Stomach (tissue), 9 donors: ENCODE results near the gene PLPP1. TPM values are rescaled to one million over a fixed set of nuclear protein-coding genes. Genes with fewer than 3 reads are reported as not detected.

ENCODE experiments used
- DNase-seq, 2 donors: peaks; one replicate each; pipeline versions ENCODE4 v3.0.0 to v3.0.0-alpha.2; 2013 to 2019
- H3K27ac ChIP-seq, 5 donors: fragments of 200-600 bp in 4 of 5; sonication (generic) in 4 of 5; one replicate each; pipeline ENCODE4 v1.5.1; 2013 to 2019; ENCODE audit warnings: mild to moderate bottlenecking in 1 of 5, moderate library complexity in 1 of 5
- H3K27me3 ChIP-seq, 3 donors: fragments of 200-600 bp; sonication (generic); one replicate each; pipeline ENCODE4 v1.5.1; 2017 to 2019; ENCODE audit warnings: mixed run types in 1 of 3
- H3K36me3 ChIP-seq, 4 donors: fragments of 200-600 bp; sonication (generic); 1 replicate in 3 of 4; 2 replicates in 1 of 4; pipeline ENCODE4 v1.5.1; 2016 to 2019
- H3K4me1 ChIP-seq, 4 donors: fragments of 200-600 bp; sonication (generic); one replicate each; pipeline ENCODE4 v1.5.1; 2016 to 2019
- H3K4me3 ChIP-seq, 4 donors: fragments of 200-600 bp; sonication (generic) in 3 of 4; one replicate each; pipeline ENCODE4 v1.5.1; 2016 to 2019; ENCODE audit warnings: mild to moderate bottlenecking in 1 of 4
- H3K9me3 ChIP-seq, 4 donors: fragments of 200-600 bp; sonication (generic); one replicate each; pipeline ENCODE4 v1.5.1; 2016 to 2019
- EP300 ChIP-seq: sonication (generic); formaldehyde crosslinking; IDR thresholded peaks from one replicate; pipeline ENCODE4 v1.6.1; 2017; ENCODE audit warnings: antibody characterized with exemption
- POLR2A ChIP-seq, 4 donors: fragments of 450-650 bp; IDR thresholded peaks; one replicate each; pipeline ENCODE4 v1.6.1; 2016; ENCODE audit warnings: antibody characterized with exemption in 4 of 4, control low read depth in 2 of 4, mild to moderate bottlenecking in 1 of 4, moderate library complexity in 1 of 4
- POLR2AphosphoS5 ChIP-seq, 3 donors: sonication (generic); formaldehyde crosslinking; IDR thresholded peaks; one replicate each; pipeline ENCODE4 v1.6.1; 2016; ENCODE audit warnings: antibody characterized with exemption in 3 of 3
- WGBS, 5 donors: extraction: QIAGEN DNeasy Blood & Tissue Kit in 3 of 5; methylation state at CpG; one replicate each; pipeline versions ENCODE4 v1.1.5 to v1.1.7; 2013 to 2018; 5-methylcytosine and 5-hydroxymethylcytosine counted together
- intact Hi-C: fragments of 100-400 bp; cut with DNase I; formaldehyde crosslinking; loops from one replicate; pipeline ENCODE4 v1.15.1; 2023; ENCODE audit warnings: low total_unique reads
- polyA plus RNA-seq, 3 donors: library from polyadenylated mRNA; stranded (reverse); fragments of 200-250 nt; gene quantifications; one replicate each; pipeline ENCODE4 v1.2.3, GENCODE V29; 2013
- total RNA-seq, 5 donors: library from RNA; depleted of rRNA; stranded (reverse); fragments of >200 nt; gene quantifications; one replicate each; pipeline versions ENCODE4 v1.1.0 to v1.2.3, GENCODE V29; 2014 to 2016
- TF ChIP-seq, protein P1 (sequence below), 7 experiments: fragments of 450-650 bp in 4 of 7; fragments of 200-600 bp in 3 of 7; sonication (generic) in 3 of 7; IDR thresholded peaks; one replicate each; pipeline ENCODE4 v1.5.1; 2016 to 2019; ENCODE audit warnings: antibody characterized with exemption in 7 of 7, control low read depth in 2 of 7, mild to moderate bottlenecking in 1 of 7
- donor health status: healthy with polysubstance abuse.
- donor health status: Bipolar disorder and iron deficiency.
- donor health status: healthy.

PLPP1 gene
- total and polyA plus RNA-seq, 8 donors: 29.5 to 592 (median 79.8) TPM

DNA sequence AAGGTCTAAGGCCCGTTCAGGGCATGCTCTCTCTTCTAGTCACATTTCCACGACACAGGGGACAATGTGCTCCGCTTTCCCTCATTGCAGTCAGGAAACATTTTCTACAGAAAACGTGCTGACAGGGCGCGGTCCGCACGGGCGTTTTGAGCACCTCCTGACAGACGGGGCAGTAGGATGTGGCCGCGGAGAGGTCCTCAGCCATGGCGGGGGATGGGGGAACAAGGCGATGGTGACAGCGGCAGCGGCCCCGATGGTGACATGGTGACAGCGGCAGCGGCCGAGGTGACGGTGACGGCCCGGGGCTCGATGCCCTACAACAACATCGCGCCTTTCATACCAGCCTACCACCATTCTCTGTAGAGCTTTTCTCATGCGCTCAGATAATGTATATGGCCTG, 4.1 kb downstream of the PLPP1 start:
- H3K36me3 ChIP-seq: peaks cover 0 to 5% (median 2%) of the 10 kb centered on the region in 4 donors
- H3K4me1 ChIP-seq: peaks cover 19 to 64% (median 42%) of the 10 kb centered on the region in 4 donors
- no peaks in the 10 kb centered on the region for H3K27me3 ChIP-seq
- peak overlapping the region in 3 of 5 donors; percentile 10 to 97 (median 28) for H3K27ac ChIP-seq
- peak overlapping the region in 3 of 4 donors; percentile 10 to 89 (median 66) for H3K4me3 ChIP-seq
- no peaks in the 10 kb centered on the region for H3K9me3 ChIP-seq
- no peak for DNase-seq
- TF ChIP-seq EP300 (no peak), POLR2A (IDR thresholded peaks at IDR 0.05) (no peak), POLR2AphosphoS5 (IDR thresholded peaks at IDR 0.05) (no peak)
- TF ChIP-seq, protein P1, sequence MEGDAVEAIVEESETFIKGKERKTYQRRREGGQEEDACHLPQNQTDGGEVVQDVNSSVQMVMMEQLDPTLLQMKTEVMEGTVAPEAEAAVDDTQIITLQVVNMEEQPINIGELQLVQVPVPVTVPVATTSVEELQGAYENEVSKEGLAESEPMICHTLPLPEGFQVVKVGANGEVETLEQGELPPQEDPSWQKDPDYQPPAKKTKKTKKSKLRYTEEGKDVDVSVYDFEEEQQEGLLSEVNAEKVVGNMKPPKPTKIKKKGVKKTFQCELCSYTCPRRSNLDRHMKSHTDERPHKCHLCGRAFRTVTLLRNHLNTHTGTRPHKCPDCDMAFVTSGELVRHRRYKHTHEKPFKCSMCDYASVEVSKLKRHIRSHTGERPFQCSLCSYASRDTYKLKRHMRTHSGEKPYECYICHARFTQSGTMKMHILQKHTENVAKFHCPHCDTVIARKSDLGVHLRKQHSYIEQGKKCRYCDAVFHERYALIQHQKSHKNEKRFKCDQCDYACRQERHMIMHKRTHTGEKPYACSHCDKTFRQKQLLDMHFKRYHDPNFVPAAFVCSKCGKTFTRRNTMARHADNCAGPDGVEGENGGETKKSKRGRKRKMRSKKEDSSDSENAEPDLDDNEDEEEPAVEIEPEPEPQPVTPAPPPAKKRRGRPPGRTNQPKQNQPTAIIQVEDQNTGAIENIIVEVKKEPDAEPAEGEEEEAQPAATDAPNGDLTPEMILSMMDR (IDR thresholded peaks at IDR 0.05): no peak
- 80 to 91% (median 85%) methylated on average over 27 of the region's 27 CpGs for WGBS, 5 donors
- intact Hi-C loops: no loop called here

DNA sequence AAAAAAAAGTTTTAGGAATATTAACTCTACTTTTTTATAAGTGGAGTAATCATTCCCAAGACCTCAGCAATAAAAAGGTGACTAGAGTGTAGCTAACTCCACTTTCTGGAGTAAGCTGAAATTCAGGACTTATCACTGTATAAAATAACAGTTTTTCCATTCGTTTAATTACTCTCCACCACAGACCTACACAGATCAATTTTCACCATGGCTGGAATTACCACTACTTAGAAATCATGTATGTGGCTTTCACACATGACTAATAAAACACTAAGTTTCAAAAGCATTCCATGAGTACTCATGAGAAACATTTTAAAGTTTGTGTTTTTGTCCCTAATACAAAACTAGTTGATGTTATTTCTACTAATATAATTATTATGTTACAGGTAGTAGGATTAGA, 9.9 kb downstream of the PLPP1 start:
- no peaks in the 10 kb centered on the region for H3K36me3 ChIP-seq
- WGBS, 5 donors: 48 to 68% (median 64%) methylated on average over 1 of the region's 1 CpG
- H3K27ac ChIP-seq: peak overlapping the region in 1 of 5 donors; percentile 14
- H3K4me1 ChIP-seq: peaks cover 19 to 73% (median 56%) of the 10 kb centered on the region in 4 donors
- TF ChIP-seq, protein P1 (IDR thresholded peaks at IDR 0.05): no peak
- TF ChIP-seq EP300 (no peak), POLR2AphosphoS5 (IDR thresholded peaks at IDR 0.05) (no peak), POLR2A (IDR thresholded peaks at IDR 0.05) (no peak)
- intact Hi-C loops: no loop called here
- H3K27me3 ChIP-seq: no peaks in the 10 kb centered on the region
- no peak for DNase-seq
- no peak overlapping the region for H3K4me3 ChIP-seq
- H3K9me3 ChIP-seq: no peaks in the 10 kb centered on the region

DNA sequence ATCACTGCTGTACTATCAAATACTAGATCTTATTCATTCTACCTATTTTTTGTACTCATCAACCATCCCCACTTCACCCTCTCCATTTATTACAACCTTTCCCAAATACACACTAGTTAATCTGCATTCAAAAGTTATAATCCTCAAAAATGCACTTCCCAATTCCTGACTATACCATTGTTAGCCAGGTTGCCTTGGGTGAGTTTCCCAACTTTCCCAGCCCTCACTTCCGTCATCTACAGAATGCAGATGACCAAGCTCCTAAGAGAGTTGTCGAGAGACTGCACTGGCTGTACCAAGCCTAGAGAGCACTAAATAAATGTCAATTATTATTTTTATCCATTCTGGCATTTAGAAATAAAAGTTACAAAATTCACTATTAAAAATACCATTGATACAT, 11.5 kb downstream of the PLPP1 start:
- TF ChIP-seq, protein P1 (IDR thresholded peaks at IDR 0.05): no peak
- no peak for TF ChIP-seq POLR2A (IDR thresholded peaks at IDR 0.05)
- TF ChIP-seq POLR2AphosphoS5 (IDR thresholded peaks at IDR 0.05): no peak
- TF ChIP-seq EP300: no peak
- H3K4me1 ChIP-seq: peaks cover 29 to 81% (median 61%) of the 10 kb centered on the region in 4 donors
- 82 to 100% (median 94%) methylated on average over 2 of the region's 2 CpGs for WGBS, 5 donors
- H3K27me3 ChIP-seq: no peaks in the 10 kb centered on the region
- no peak overlapping the region for H3K27ac ChIP-seq
- intact Hi-C loops: no loop called here
- no peaks in the 10 kb centered on the region for H3K36me3 ChIP-seq
- no peak overlapping the region for H3K4me3 ChIP-seq
- no peaks in the 10 kb centered on the region for H3K9me3 ChIP-seq
- no peak for DNase-seq

DNA sequence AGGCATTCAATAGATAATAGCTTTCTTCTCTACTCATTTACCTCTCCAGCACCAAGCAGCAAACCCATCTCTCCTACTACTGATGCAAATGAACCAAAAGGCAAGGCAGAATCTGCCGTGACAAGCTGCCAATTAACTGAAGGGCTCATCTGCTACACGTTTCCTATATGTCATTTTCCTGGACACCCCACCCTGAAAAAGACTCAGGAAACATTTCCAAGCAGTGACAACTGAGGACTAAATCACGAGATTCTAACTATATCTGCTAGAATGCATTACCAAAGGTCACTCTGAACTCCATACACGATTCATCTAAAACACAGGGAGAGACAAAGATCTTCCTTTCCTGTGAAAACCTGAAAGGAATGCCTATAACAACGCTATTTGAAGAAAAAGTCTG, 12.9 kb downstream of the PLPP1 start:
- Histone ChIP-seq H3K27me3 (no peaks in the 10 kb centered on the region), H3K36me3 (no peaks in the 10 kb centered on the region), H3K27ac (no peak overlapping the region), H3K4me3 (no peak overlapping the region), H3K4me1 (peaks cover 43 to 87% (median 63%) of the 10 kb centered on the region in 4 donors), H3K9me3 (no peaks in the 10 kb centered on the region)
- WGBS, 5 donors: 39 to 42% (median 39%) methylated on average over 5 of the region's 5 CpGs
- intact Hi-C loops: no loop called here
- DNase-seq: no peak
- TF ChIP-seq POLR2AphosphoS5 (IDR thresholded peaks at IDR 0.05) (no peak), POLR2A (IDR thresholded peaks at IDR 0.05) (no peak), EP300 (no peak)

DNA sequence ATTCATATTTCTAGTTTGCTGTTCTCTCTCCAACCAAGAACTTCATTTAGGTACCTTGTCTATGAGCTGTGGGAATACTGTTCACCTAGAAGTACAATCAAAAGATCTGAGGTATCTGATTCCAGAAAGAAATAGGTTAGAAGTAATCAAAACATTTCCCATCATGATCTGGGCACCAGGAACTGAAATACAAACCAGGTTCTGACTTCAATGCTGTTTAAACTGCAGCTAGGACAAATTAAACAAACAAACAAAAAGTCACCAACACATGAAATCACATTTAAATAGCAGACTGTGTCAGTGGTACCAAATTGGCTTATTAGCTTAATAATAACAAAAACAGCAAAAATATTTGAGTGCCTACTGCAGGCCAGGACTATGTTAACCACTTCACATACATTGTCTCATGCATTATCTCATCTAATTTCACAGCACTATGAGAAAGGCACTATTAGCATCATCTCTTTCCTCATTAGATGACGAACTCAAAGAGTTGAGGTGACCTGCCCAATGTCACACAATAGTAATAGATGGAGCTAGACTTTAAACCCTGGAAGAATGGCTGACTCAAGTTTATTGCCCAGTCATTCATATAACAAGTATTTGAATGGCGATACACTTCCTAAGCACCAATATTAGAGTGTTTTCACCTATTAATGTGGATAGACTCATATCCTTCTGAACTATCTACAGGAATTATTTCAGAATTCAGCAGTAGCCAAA, 14.5 kb downstream of the PLPP1 start:
- Histone ChIP-seq H3K9me3 (no peaks in the 10 kb centered on the region), H3K27me3 (no peaks in the 10 kb centered on the region), H3K4me3 (no peak overlapping the region), H3K36me3 (no peaks in the 10 kb centered on the region), H3K4me1 (peaks cover 52 to 92% (median 74%) of the 10 kb centered on the region in 4 donors), H3K27ac (peak overlapping the region in 3 of 5 donors; percentile 51 to 76 (median 75))
- intact Hi-C loops: no loop called here
- WGBS, 5 donors: 82 to 94% (median 89%) methylated on average over 2 of the region's 2 CpGs
- TF ChIP-seq POLR2A (IDR thresholded peaks at IDR 0.05) (no peak), POLR2AphosphoS5 (IDR thresholded peaks at IDR 0.05) (no peak), EP300 (no peak)
- TF ChIP-seq, protein P1 (IDR thresholded peaks at IDR 0.05): no peak
- DNase-seq: no peak
